Astrocyte (in vitro differentiated cells and primary cell): Measurements from ENCODE around the gene ADD3.

Source experiments
- EZH2 ChIP-seq: IDR thresholded peaks from 2 replicates; pipeline ENCODE4 v1.6.1; 2012; ENCODE audit warnings: mild to moderate bottlenecking, low read length, inconsistent platforms; ENCODE audit not compliant: insufficient read depth
- TF ChIP-seq, protein P1 (sequence below): IDR thresholded peaks from 2 replicates; pipeline ENCODE4 v1.5.1; 2011; ENCODE audit warnings: low read depth, mild to moderate bottlenecking, inconsistent platforms, low read length, moderate library complexity; ENCODE audit not compliant: insufficient read depth

DNA sequence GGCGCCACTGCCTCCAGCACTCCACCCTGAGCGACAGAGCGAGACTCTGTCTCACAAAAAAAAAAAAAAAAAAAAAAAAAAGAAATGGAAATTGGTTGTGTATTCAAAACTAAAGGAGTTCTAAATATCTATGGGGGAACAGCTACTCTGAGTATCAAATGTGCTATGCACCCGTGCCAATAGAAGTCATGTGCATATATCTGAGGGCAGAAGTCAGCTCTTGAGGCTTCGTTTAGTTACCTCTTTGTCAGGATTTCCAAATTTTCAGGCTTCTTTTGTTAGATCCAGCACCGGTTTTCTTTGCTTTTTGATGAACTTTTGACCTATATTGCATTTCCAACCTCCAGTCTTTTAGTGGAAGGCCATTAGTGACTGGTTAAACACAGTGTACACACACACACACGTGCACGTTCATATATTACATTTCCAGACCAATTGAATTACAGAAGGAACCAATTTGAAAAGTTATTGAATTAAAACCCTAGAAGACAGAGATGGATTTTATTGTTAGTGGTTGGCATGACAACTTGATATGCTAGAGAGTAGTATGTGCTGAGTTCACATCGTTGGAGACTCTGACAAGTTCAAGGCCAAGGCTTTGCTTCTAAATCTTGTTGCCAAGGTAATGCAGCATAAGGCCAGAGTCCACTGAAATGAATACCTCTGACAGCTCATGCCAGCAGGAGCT lies 33.1 kb upstream of the ADD3 start:
- TF ChIP-seq, protein P1, sequence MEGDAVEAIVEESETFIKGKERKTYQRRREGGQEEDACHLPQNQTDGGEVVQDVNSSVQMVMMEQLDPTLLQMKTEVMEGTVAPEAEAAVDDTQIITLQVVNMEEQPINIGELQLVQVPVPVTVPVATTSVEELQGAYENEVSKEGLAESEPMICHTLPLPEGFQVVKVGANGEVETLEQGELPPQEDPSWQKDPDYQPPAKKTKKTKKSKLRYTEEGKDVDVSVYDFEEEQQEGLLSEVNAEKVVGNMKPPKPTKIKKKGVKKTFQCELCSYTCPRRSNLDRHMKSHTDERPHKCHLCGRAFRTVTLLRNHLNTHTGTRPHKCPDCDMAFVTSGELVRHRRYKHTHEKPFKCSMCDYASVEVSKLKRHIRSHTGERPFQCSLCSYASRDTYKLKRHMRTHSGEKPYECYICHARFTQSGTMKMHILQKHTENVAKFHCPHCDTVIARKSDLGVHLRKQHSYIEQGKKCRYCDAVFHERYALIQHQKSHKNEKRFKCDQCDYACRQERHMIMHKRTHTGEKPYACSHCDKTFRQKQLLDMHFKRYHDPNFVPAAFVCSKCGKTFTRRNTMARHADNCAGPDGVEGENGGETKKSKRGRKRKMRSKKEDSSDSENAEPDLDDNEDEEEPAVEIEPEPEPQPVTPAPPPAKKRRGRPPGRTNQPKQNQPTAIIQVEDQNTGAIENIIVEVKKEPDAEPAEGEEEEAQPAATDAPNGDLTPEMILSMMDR = no peak
- no peak for TF ChIP-seq EZH2
